ENCODE data around the gene RASD2. TPM values are rescaled to one million over a fixed set of nuclear protein-coding genes. Genes with fewer than 3 reads are reported as not detected.
A peak's percentile ranks its signal among the peaks of the same experiment; 100 is the strongest.

The RASD2 gene
- total RNA-seq, 1 experiment from 2014 or later = 0.42 TPM

DNA sequence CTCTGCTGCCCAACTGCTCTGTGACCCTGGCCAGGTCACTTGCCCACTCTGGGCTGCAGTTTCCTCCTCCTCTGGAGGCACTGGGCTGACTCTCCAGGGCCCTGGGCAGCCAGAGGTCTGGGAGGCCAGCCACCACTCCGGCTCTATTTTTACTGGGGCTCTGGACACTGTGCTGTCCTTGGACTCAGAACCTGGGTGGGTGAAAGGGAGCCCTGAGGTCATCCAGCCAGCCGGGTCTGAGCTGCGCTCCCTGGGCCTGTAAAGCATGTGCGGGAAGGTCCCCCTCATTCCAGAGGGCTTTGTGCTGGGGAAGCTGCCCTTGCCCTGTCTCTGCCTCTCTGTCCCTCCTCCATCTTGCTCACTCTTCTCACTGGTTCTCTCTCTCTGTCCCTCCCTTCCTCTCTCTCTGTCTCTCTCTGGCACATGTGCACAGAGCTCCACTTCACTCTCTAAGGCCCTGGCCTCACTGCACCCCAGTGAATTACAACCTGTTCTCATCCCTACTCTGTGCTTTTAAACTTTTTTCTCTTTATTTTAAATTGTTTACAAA is 51.9 kb downstream of the RASD2 start:
- Histone ChIP-seq H3K4ac (ENCODE audit: low read depth, low read length) (no peak overlapping the region), H3K27me3 (ENCODE audit: insufficient read depth, low read length) (no peaks in the 10 kb centered on the region), H3K79me1 (ENCODE audit: insufficient read depth, low read depth, low read length, poor library complexity, severe bottlenecking) (no peaks in the 10 kb centered on the region), H2BK20ac (ENCODE audit: low read depth, low read length, poor library complexity, severe bottlenecking) (no peak overlapping the region), H3T11ph (ENCODE audit: low read length) (no peak overlapping the region), H2BK12ac (ENCODE audit: insufficient read length, low read depth, low read length) (no peak overlapping the region), H3K56ac (ENCODE audit: insufficient read length, low read depth, low read length) (no peak overlapping the region), H3K27ac (ENCODE audit: insufficient read length, low read depth, low read length) (no peak overlapping the region), H3K14ac (ENCODE audit: insufficient read depth, low read length) (no peak overlapping the region; the same call in 1 of the 2 replicates), H3K18ac (ENCODE audit: insufficient read length, low read depth, low read length) (no peak overlapping the region), H3K23me2 (ENCODE audit: insufficient read length, low read depth, low read length, poor library complexity, severe bottlenecking) (no peaks in the 10 kb centered on the region), H2BK5ac (ENCODE audit: insufficient read length, low read length) (no peak overlapping the region), H3K4me1 (ENCODE audit: insufficient read depth, low read length) (no peaks in the 10 kb centered on the region), H3K23ac (ENCODE audit: insufficient read length, low read depth, low read length) (no peak overlapping the region), H2BK120ac (ENCODE audit: low read depth, low read length, poor library complexity, severe bottlenecking) (no peak overlapping the region), H2AK5ac (ENCODE audit: insufficient read length, low read length) (no peak overlapping the region), H2BK15ac (ENCODE audit: low read depth, low read length) (no peak overlapping the region), H3K79me2 (ENCODE audit: insufficient read depth, low read length) (no peaks in the 10 kb centered on the region), H2AFZ (ENCODE audit: low read length) (no peak overlapping the region), H3K9me3 (ENCODE audit: control insufficient read depth, low read depth, low read length) (no peaks in the 10 kb centered on the region), H4K20me1 (ENCODE audit: control insufficient read depth, insufficient read depth, insufficient read length) (no peaks in the 10 kb centered on the region), H4K91ac (ENCODE audit: insufficient read length, low read depth, low read length) (no peak overlapping the region), H3K4me2 (ENCODE audit: insufficient read depth, insufficient read length, low read length) (no peak overlapping the region), H3K9ac (ENCODE audit: extremely low read depth, insufficient read length, low read length) (no peak overlapping the region), H4K8ac (replicated peaks; ENCODE audit: insufficient read length, low read depth, low read length) (no peak overlapping the region), H4K5ac (ENCODE audit: insufficient read length, low read depth, low read length) (no peak overlapping the region)
- DNase-seq = no peak
- no CpG with 5 or more reads among the region's 4 CpGs for WGBS (ENCODE audit: extremely low coverage, insufficient read length, low lambda C conversion rate)
- Mint-ChIP-seq H3K4me1 (peaks cover 0 to 29% of the 10 kb centered on the region in 2 experiments), H3K36me3 (ENCODE audit: insufficient read depth in 1 of 3, low read depth in 3 of 3) (no peaks in the 10 kb centered on the region), H3K4me3 (no peak overlapping the region; a peak in 1 of 5 replicates), H3K27me3 (ENCODE audit: low read depth) (peaks cover 7% of the 10 kb centered on the region), H3K9me3 (no peaks in the 10 kb centered on the region), H3K27ac (peak overlapping the region in 2 of 3 experiments; percentile 11 to 16; a peak in 4 of 7 replicates)
- TF ChIP-seq, protein P1, sequence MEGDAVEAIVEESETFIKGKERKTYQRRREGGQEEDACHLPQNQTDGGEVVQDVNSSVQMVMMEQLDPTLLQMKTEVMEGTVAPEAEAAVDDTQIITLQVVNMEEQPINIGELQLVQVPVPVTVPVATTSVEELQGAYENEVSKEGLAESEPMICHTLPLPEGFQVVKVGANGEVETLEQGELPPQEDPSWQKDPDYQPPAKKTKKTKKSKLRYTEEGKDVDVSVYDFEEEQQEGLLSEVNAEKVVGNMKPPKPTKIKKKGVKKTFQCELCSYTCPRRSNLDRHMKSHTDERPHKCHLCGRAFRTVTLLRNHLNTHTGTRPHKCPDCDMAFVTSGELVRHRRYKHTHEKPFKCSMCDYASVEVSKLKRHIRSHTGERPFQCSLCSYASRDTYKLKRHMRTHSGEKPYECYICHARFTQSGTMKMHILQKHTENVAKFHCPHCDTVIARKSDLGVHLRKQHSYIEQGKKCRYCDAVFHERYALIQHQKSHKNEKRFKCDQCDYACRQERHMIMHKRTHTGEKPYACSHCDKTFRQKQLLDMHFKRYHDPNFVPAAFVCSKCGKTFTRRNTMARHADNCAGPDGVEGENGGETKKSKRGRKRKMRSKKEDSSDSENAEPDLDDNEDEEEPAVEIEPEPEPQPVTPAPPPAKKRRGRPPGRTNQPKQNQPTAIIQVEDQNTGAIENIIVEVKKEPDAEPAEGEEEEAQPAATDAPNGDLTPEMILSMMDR (conservative IDR thresholded peaks at IDR 0.05) = no peak
